HG02571 (cell line): ENCODE measurements around the gene KIAA0825.
"Not testable (repeated sequence)": the region's sequence is repeated elsewhere in the genome, so short reads cannot be mapped to it uniquely, and the experiment has no call there.

ENCODE experiments used
- ATAC-seq: cut with Tn5 transposase; IDR thresholded peaks from one replicate; pipeline ENCODE4 v1.9.1; 2021; ENCODE audit warnings: mild to moderate bottlenecking, moderate library complexity; ENCODE audit not compliant: unreplicated experiment

The KIAA0825 gene

GRCh38 chr5:94192658-94193391, 425.6 kb downstream of the KIAA0825 start:
- no peak for ATAC-seq

- no peak for ATAC-seq
Measured at GRCh38 chr5:94191604-94192003, 426.8 kb downstream of the KIAA0825 start.

- no peak for ATAC-seq
Measured at GRCh38 chr5:94188725-94189124, 429.7 kb downstream of the KIAA0825 start.

GRCh38 chr5:94184870-94185269, 433.5 kb downstream of the KIAA0825 start:
- ATAC-seq, result no peak

- no peak for ATAC-seq
Measured at GRCh38 chr5:94181895-94182294, 436.5 kb downstream of the KIAA0825 start.

GRCh38 chr5:94180761-94181160, 437.6 kb downstream of the KIAA0825 start:
- no peak for ATAC-seq

GRCh38 chr5:94175912-94176311, 442.5 kb downstream of the KIAA0825 start:
- no peak for ATAC-seq

- ATAC-seq, result no peak
Measured at GRCh38 chr5:94174748-94175411, 443.5 kb downstream of the KIAA0825 start.

GRCh38 chr5:94173100-94173499, 445.3 kb downstream of the KIAA0825 start:
- ATAC-seq, result no peak

- ATAC-seq, result not testable (repeated sequence)
Measured at GRCh38 chr5:94171070-94171469, 447.3 kb downstream of the KIAA0825 start.

GRCh38 chr5:94170158-94170557, 448.2 kb downstream of the KIAA0825 start:
- ATAC-seq, result not testable (repeated sequence)

- no peak for ATAC-seq
Measured at GRCh38 chr5:94168151-94168550, 450.3 kb downstream of the KIAA0825 start.

GRCh38 chr5:94161801-94162200, 456.6 kb downstream of the KIAA0825 start:
- no peak for ATAC-seq

GRCh38 chr5:94159144-94159543, 459.3 kb downstream of the KIAA0825 start:
- ATAC-seq, result no peak

- no peak for ATAC-seq
Measured at GRCh38 chr5:94157704-94158539, 460.5 kb downstream of the KIAA0825 start.

GRCh38 chr5:94154672-94155071, 463.7 kb downstream of the KIAA0825 start:
- no peak for ATAC-seq

- ATAC-seq, result no peak
Measured at GRCh38 chr5:94153736-94154450, 464.5 kb downstream of the KIAA0825 start.

GRCh38 chr5:94143621-94144020, 474.8 kb downstream of the KIAA0825 start:
- ATAC-seq, result not testable (repeated sequence)

- ATAC-seq, result no peak
Measured at GRCh38 chr5:94140300-94140699, 478.1 kb downstream of the KIAA0825 start.

- no peak for ATAC-seq
Measured at GRCh38 chr5:94130077-94130476, 488.3 kb downstream of the KIAA0825 start.

- ATAC-seq, result no peak
Measured at GRCh38 chr5:94125107-94125506, 493.3 kb downstream of the KIAA0825 start.
